SH-SY5Y (cell line): ENCODE data around the gene ID2.

Experiments used
- GATA2 ChIP-seq: IDR thresholded peaks from 2 replicates; pipeline ENCODE4 v1.6.1; 2011; ENCODE audit warnings: mild to moderate bottlenecking, low read depth, low read length
- GATA3 ChIP-seq: IDR thresholded peaks from 2 replicates; pipeline ENCODE4 v1.6.1; 2011; ENCODE audit warnings: low read depth, mild to moderate bottlenecking, low read length, moderate library complexity

ID2 gene

GRCh38 chr2:8656811-8657210 is 25.0 kb upstream of the ID2 start:
- TF ChIP-seq GATA2 (no peak), GATA3 (no peak)

- TF ChIP-seq GATA2 (no peak), GATA3 (no peak)
These were observed 24.3 kb upstream of the ID2 start for GRCh38 chr2:8657423-8658062.

GRCh38 chr2:8658064-8658862 is 23.6 kb upstream of the ID2 start:
- TF ChIP-seq GATA2 (no peak), GATA3 (no peak)

GRCh38 chr2:8659092-8659734 is 22.6 kb upstream of the ID2 start:
- TF ChIP-seq GATA2 (no peak), GATA3 (no peak)

GRCh38 chr2:8659735-8660492 is 21.9 kb upstream of the ID2 start:
- TF ChIP-seq GATA3 (no peak), GATA2 (no peak)

GRCh38 chr2:8661235-8661634 is 20.6 kb upstream of the ID2 start:
- no peak for TF ChIP-seq GATA2
- TF ChIP-seq GATA3, result no peak

GRCh38 chr2:8661736-8662135 is 20.1 kb upstream of the ID2 start:
- TF ChIP-seq GATA2, result no peak
- no peak for TF ChIP-seq GATA3

- TF ChIP-seq GATA2 (no peak), GATA3 (no peak)
These were observed 19.5 kb upstream of the ID2 start for GRCh38 chr2:8662239-8662879.

- no peak for TF ChIP-seq GATA2
- no peak for TF ChIP-seq GATA3
These were observed 17.9 kb upstream of the ID2 start for GRCh38 chr2:8663997-8664396.

- TF ChIP-seq GATA3 (no peak), GATA2 (no peak)
These were observed 15.3 kb upstream of the ID2 start for GRCh38 chr2:8666581-8666980.

GRCh38 chr2:8667896-8668512 is 13.9 kb upstream of the ID2 start:
- TF ChIP-seq GATA2 (no peak), GATA3 (no peak)

GRCh38 chr2:8669157-8669817 is 12.6 kb upstream of the ID2 start:
- TF ChIP-seq GATA2, result no peak
- TF ChIP-seq GATA3, result no peak

GRCh38 chr2:8670580-8670979 is 11.3 kb upstream of the ID2 start:
- TF ChIP-seq GATA2 (no peak), GATA3 (no peak)

GRCh38 chr2:8671176-8671575 is 10.7 kb upstream of the ID2 start:
- no peak for TF ChIP-seq GATA3
- no peak for TF ChIP-seq GATA2
